ENCODE results near the gene MRPS33. TPM values are rescaled to one million over a fixed set of nuclear protein-coding genes. Genes with fewer than 3 reads are reported as not detected.

The MRPS33 gene
- total RNA-seq, 4 donors from 2014 or later = 23.4 to 60.1 (median 40.8) TPM

- TF ChIP-seq POLR2A (IDR thresholded peaks at IDR 0.05) (no peak), CTCF (IDR thresholded peaks at IDR 0.05 in 4 of 5, conservative IDR thresholded peaks at IDR 0.05 in 1 of 5) (no peak)
- Histone ChIP-seq H3K27ac (peak overlapping the region; percentile 79 to 91 (median 84)), H3K4me1 (peaks cover 14 to 18% of the 10 kb centered on the region in 2 donors), H3K9me3 (no peaks in the 10 kb centered on the region), H3K4me3 (peak overlapping the region; percentile 67 to 78 (median 71)), H3K36me3 (peaks cover 2 to 10% of the 10 kb centered on the region in 2 donors), H3K27me3 (peaks cover 0 to 4% (median 0%) of the 10 kb centered on the region in 3 donors)
- in situ Hi-C loops (cut with MboI; ENCODE audit: low sequenced_read_pairs in 4 of 4) = loop anchor here (5.0 to 25.0 kb wide), 6 partner anchors 202 to 723 kb away; partner anchors contain the start of genes NDUFB2 (in 3 of the 4), MKRN1 (in 1 of the 4) and SSBP1 (in 1 of the 4)
- DNase-seq (no peak), ATAC-seq (no peak)
- intact Hi-C loops (cut with DNase I; ENCODE audit: low total_unique reads) = loop anchor here (1.0 to 5.0 kb wide), 6 partner anchors 89 to 537 kb away; partner anchors contain the start of genes BRAF, MKRN1 and NDUFB2
These were observed 628 bp downstream of the MRPS33 start for GRCh38 chr7:141014125-141014523.

- TF ChIP-seq POLR2A (IDR thresholded peaks at IDR 0.05) = no peak
- no peak for TF ChIP-seq CTCF (IDR thresholded peaks at IDR 0.05 in 4 of 5, conservative IDR thresholded peaks at IDR 0.05 in 1 of 5)
- Histone ChIP-seq H3K4me1 (peaks cover 14 to 18% of the 10 kb centered on the region in 2 donors), H3K27ac (peak overlapping the region in 2 of 4 donors; percentile 79 to 86), H3K9me3 (no peaks in the 10 kb centered on the region), H3K27me3 (peaks cover 0 to 4% (median 0%) of the 10 kb centered on the region in 3 donors), H3K4me3 (peak overlapping the region in 1 of 4 donors; percentile 74), H3K36me3 (peaks cover 3 to 16% of the 10 kb centered on the region in 2 donors)
- intact Hi-C loops (cut with DNase I; ENCODE audit: low total_unique reads) = loop anchor here (5.0 kb wide), 3 partner anchors 336 to 536 kb away; partner anchors contain the start of gene MKRN1
- DNase-seq = no peak
- in situ Hi-C loops (cut with MboI; ENCODE audit: low sequenced_read_pairs in 4 of 4) = loop anchor here (5.0 to 25.0 kb wide), 6 partner anchors 201 to 724 kb away; partner anchors contain the start of genes NDUFB2 (in 3 of the 4), MKRN1 (in 1 of the 4) and SSBP1 (in 1 of the 4)
- no peak for ATAC-seq
These were observed 1.4 kb downstream of the MRPS33 start for GRCh38 chr7:141013345-141013715.

GRCh38 chr7:141012696-141013344, 1.9 kb downstream of the MRPS33 start:
- no peak overlapping the region for H3K4me3 ChIP-seq
- no peak overlapping the region for H3K27ac ChIP-seq
- intact Hi-C loops (cut with DNase I; ENCODE audit: low total_unique reads) (loop anchor here (5.0 kb wide), 3 partner anchors 336 to 536 kb away; partner anchors contain the start of gene MKRN1), in situ Hi-C loops (cut with MboI; ENCODE audit: low sequenced_read_pairs in 4 of 4) (loop anchor here (5.0 to 25.0 kb wide), 6 partner anchors 201 to 724 kb away; partner anchors contain the start of genes NDUFB2 (in 3 of the 4), MKRN1 (in 1 of the 4) and SSBP1 (in 1 of the 4))
- H3K27me3 ChIP-seq = peaks cover 0 to 4% (median 0%) of the 10 kb centered on the region in 3 donors
- peaks cover 14 to 18% of the 10 kb centered on the region in 2 donors for H3K4me1 ChIP-seq
- H3K9me3 ChIP-seq = no peaks in the 10 kb centered on the region
- H3K36me3 ChIP-seq = peaks cover 5 to 21% of the 10 kb centered on the region in 2 donors
- TF ChIP-seq POLR2A (IDR thresholded peaks at IDR 0.05) (no peak), CTCF (IDR thresholded peaks at IDR 0.05 in 4 of 5, conservative IDR thresholded peaks at IDR 0.05 in 1 of 5) (no peak)
- ATAC-seq (no peak), DNase-seq (no peak)

GRCh38 chr7:141012044-141012685, 2.6 kb downstream of the MRPS33 start:
- H3K9me3 ChIP-seq = no peaks in the 10 kb centered on the region
- H3K27me3 ChIP-seq = peaks cover 0 to 4% (median 0%) of the 10 kb centered on the region in 3 donors
- in situ Hi-C loops (cut with MboI; ENCODE audit: low sequenced_read_pairs in 4 of 4) (loop anchor here (5.0 to 25.0 kb wide), 6 partner anchors 200 to 725 kb away; partner anchors contain the start of genes NDUFB2 (in 3 of the 4), MKRN1 (in 1 of the 4) and SSBP1 (in 1 of the 4)), intact Hi-C loops (cut with DNase I; ENCODE audit: low total_unique reads) (loop anchor here (5.0 kb wide), 3 partner anchors 335 to 535 kb away; partner anchors contain the start of gene MKRN1)
- no peak overlapping the region for H3K27ac ChIP-seq
- H3K4me3 ChIP-seq = no peak overlapping the region
- peaks cover 5 to 27% of the 10 kb centered on the region in 2 donors for H3K36me3 ChIP-seq
- DNase-seq = peak; percentile 7 to 49
- no peak for TF ChIP-seq POLR2A (IDR thresholded peaks at IDR 0.05)
- TF ChIP-seq CTCF (IDR thresholded peaks at IDR 0.05 in 4 of 5, conservative IDR thresholded peaks at IDR 0.05 in 1 of 5) = peak in 4 of 5 experiments; percentile 36 to 51 (median 44)
- no peak for ATAC-seq
- H3K4me1 ChIP-seq = peaks cover 14 to 18% of the 10 kb centered on the region in 2 donors
